ENCODE results near the gene FKBP9.
"Not testable (repeated sequence)": the region's sequence is repeated elsewhere in the genome, so short reads cannot be mapped to it uniquely, and the experiment has no call there.

DNA sequence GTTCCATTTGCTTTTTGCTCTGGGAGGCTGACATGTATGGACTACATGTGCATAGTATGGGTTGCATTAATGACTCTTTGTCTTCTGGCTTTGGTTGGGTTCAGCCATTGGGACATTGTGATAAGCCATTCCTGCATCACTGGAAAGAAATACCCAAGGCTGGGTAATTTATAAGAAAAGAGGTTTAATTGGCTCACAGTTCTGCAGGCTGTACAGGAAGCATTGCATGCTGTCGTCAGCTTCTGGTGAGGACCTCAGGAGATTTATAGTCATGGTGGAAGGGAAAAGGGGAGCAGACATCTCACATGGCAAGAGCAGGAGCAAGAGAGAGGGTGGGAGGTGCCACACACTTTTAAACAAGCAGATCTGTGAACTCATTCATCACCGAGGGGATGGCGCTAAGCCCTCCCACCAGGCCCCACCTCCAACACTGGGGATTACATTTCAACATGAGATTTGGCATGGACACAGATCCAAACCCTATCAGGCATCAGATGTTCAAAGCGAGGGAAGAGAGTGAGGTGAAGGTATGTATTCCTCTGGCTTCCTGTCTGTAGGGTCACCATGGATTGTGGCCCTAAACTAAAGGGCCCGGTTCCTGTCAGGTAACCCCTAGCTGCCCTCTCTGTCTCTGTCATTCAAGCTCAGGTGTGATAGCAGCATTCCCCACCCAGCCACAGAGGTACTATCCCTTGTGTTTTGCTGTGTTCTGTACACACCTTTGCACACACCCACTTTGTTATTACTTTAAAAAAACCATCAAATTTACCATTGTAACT lies 9.4 kb downstream of the FKBP9 start:
- not testable (repeated sequence) for TF ChIP-seq ZNF302 (CRISPR knock-in tag; IDR thresholded peaks at IDR 0.05); CTCF (IDR thresholded peaks at IDR 0.05); POLR2A (IDR thresholded peaks at IDR 0.05; ENCODE audit: low read length); JUN (IDR thresholded peaks at IDR 0.05); ESRRA (IDR thresholded peaks at IDR 0.05; ENCODE audit: borderline replicate concordance, low read length); POLR2AphosphoS2 (conservative IDR thresholded peaks at IDR 0.05; ENCODE audit: low read length); HDAC2 (IDR thresholded peaks at IDR 0.05); CBX2 (IDR thresholded peaks at IDR 0.05; ENCODE audit: borderline replicate concordance, low read depth); RAD21 (conservative IDR thresholded peaks at IDR 0.05 in 1 of 2, IDR thresholded peaks at IDR 0.05 in 1 of 2); CBX8 (IDR thresholded peaks at IDR 0.05); MYC (IDR thresholded peaks at IDR 0.05; ENCODE audit: borderline replicate concordance, low read length); PHF8 (IDR thresholded peaks at IDR 0.05; ENCODE audit: borderline replicate concordance, low read depth)
